ENCODE data around the gene TPRX2. TPM values are rescaled to one million over a fixed set of nuclear protein-coding genes. Genes with fewer than 3 reads are reported as not detected.

TPRX2 gene
- polyA plus RNA-seq, 1 donor from 2014 or later: not detected

DNA sequence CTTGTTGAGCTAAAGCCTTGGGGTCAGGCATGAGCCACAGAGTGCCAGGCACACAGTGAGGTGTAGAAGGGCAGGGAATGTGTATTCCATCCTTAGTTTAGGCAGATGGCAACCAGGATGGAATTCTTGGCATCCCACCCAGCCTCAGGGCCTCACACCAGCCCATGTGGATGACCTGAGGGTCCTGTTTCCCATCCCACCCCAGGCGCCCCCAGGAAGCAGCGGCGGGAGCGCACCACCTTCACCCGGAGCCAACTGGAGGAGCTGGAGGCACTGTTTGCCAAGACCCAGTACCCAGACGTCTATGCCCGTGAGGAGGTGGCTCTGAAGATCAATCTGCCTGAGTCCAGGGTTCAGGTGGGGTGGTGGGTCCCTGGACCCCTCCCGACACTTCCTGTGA, 23.0 kb upstream of the TPRX2 start:
- Histone ChIP-seq H3K4me3 (ENCODE audit: low read length) (no peak overlapping the region), H2AFZ (ENCODE audit: low read depth, low read length) (no peak overlapping the region), H4K20me1 (ENCODE audit: insufficient read depth) (no peaks in the 10 kb centered on the region), H3K36me3 (ENCODE audit: insufficient read depth, low read length) (no peaks in the 10 kb centered on the region), H3K9ac (ENCODE audit: low read length) (no peak overlapping the region), H3K27ac (ENCODE audit: low read length) (no peak overlapping the region), H3K9me3 (ENCODE audit: low read length) (no peaks in the 10 kb centered on the region), H3K4me2 (ENCODE audit: low read length) (no peak overlapping the region), H3F3A (ENCODE audit: insufficient read depth, low read length, poor library complexity, severe bottlenecking) (no peaks in the 10 kb centered on the region), H3K79me2 (replicated peaks; ENCODE audit: insufficient read depth, low read length) (no peaks in the 10 kb centered on the region), H3K9me2 (ENCODE audit: insufficient read depth, low read length) (no peaks in the 10 kb centered on the region), H3K27me3 (ENCODE audit: insufficient read depth, low read depth, low read length) (no peaks in the 10 kb centered on the region)
- TF ChIP-seq MXI1 (conservative IDR thresholded peaks at IDR 0.05; ENCODE audit: poor library complexity, severe bottlenecking) (no peak), POLR2AphosphoS5 (IDR thresholded peaks at IDR 0.05) (no peak), RAD21 (conservative IDR thresholded peaks at IDR 0.05) (no peak), EZH2 (IDR thresholded peaks at IDR 0.05; ENCODE audit: borderline replicate concordance, insufficient read depth, low read length, poor library complexity, severe bottlenecking) (no peak), SMC3 (conservative IDR thresholded peaks at IDR 0.05; ENCODE audit: poor library complexity) (no peak)
- TF ChIP-seq, protein P1, sequence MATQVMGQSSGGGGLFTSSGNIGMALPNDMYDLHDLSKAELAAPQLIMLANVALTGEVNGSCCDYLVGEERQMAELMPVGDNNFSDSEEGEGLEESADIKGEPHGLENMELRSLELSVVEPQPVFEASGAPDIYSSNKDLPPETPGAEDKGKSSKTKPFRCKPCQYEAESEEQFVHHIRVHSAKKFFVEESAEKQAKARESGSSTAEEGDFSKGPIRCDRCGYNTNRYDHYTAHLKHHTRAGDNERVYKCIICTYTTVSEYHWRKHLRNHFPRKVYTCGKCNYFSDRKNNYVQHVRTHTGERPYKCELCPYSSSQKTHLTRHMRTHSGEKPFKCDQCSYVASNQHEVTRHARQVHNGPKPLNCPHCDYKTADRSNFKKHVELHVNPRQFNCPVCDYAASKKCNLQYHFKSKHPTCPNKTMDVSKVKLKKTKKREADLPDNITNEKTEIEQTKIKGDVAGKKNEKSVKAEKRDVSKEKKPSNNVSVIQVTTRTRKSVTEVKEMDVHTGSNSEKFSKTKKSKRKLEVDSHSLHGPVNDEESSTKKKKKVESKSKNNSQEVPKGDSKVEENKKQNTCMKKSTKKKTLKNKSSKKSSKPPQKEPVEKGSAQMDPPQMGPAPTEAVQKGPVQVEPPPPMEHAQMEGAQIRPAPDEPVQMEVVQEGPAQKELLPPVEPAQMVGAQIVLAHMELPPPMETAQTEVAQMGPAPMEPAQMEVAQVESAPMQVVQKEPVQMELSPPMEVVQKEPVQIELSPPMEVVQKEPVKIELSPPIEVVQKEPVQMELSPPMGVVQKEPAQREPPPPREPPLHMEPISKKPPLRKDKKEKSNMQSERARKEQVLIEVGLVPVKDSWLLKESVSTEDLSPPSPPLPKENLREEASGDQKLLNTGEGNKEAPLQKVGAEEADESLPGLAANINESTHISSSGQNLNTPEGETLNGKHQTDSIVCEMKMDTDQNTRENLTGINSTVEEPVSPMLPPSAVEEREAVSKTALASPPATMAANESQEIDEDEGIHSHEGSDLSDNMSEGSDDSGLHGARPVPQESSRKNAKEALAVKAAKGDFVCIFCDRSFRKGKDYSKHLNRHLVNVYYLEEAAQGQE (IDR thresholded peaks at IDR 0.05; ENCODE audit: borderline replicate concordance): no peak

DNA sequence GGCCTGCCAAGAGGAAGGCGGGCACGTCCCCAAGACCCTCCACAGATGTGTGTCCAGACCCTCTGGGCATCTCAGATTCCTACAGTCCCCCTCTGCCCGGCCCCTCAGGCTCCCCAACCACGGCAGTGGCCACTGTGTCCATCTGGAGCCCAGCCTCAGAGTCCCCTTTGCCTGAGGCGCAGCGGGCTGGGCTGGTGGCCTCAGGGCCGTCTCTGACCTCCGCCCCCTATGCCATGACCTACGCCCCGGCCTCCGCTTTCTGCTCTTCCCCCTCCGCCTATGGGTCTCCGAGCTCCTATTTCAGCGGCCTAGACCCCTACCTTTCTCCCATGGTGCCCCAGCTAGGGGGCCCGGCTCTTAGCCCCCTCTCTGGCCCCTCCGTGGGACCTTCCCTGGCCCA, 19.6 kb upstream of the TPRX2 start:
- no peak overlapping the region for H3K4me2 ChIP-seq (ENCODE audit: low read length)

More for the DNA sequence above, 19.6 kb upstream of the TPRX2 start:
- H3K36me3 ChIP-seq (ENCODE audit: insufficient read depth, low read length): no peaks in the 10 kb centered on the region
- H2AFZ ChIP-seq (ENCODE audit: low read depth, low read length): no peak overlapping the region
- H3K27me3 ChIP-seq (ENCODE audit: insufficient read depth, low read depth, low read length): no peaks in the 10 kb centered on the region
- no peaks in the 10 kb centered on the region for H3K9me3 ChIP-seq (ENCODE audit: low read length)
- H3K9ac ChIP-seq (ENCODE audit: low read length): no peak overlapping the region
- H3K27ac ChIP-seq (ENCODE audit: low read length): no peak overlapping the region
- no peaks in the 10 kb centered on the region for H3K9me2 ChIP-seq (ENCODE audit: insufficient read depth, low read length)
- H4K20me1 ChIP-seq (ENCODE audit: insufficient read depth): no peaks in the 10 kb centered on the region
- TF ChIP-seq EP300 (conservative IDR thresholded peaks at IDR 0.05; ENCODE audit: poor library complexity, severe bottlenecking) (no peak), TAF1 (IDR thresholded peaks at IDR 0.05; ENCODE audit: low read depth) (no peak), EZH2 (IDR thresholded peaks at IDR 0.05; ENCODE audit: borderline replicate concordance, insufficient read depth, low read length, poor library complexity, severe bottlenecking) (no peak), POLR2AphosphoS5 (IDR thresholded peaks at IDR 0.05) (no peak), MXI1 (conservative IDR thresholded peaks at IDR 0.05; ENCODE audit: poor library complexity, severe bottlenecking) (no peak), SMC3 (conservative IDR thresholded peaks at IDR 0.05; ENCODE audit: poor library complexity) (no peak)
- TF ChIP-seq, protein P2, sequence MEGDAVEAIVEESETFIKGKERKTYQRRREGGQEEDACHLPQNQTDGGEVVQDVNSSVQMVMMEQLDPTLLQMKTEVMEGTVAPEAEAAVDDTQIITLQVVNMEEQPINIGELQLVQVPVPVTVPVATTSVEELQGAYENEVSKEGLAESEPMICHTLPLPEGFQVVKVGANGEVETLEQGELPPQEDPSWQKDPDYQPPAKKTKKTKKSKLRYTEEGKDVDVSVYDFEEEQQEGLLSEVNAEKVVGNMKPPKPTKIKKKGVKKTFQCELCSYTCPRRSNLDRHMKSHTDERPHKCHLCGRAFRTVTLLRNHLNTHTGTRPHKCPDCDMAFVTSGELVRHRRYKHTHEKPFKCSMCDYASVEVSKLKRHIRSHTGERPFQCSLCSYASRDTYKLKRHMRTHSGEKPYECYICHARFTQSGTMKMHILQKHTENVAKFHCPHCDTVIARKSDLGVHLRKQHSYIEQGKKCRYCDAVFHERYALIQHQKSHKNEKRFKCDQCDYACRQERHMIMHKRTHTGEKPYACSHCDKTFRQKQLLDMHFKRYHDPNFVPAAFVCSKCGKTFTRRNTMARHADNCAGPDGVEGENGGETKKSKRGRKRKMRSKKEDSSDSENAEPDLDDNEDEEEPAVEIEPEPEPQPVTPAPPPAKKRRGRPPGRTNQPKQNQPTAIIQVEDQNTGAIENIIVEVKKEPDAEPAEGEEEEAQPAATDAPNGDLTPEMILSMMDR (IDR thresholded peaks at IDR 0.05; ENCODE audit: poor library complexity, severe bottlenecking): no peak
- H3K4me3 ChIP-seq (ENCODE audit: low read length): no peak overlapping the region
- H3K79me2 ChIP-seq (replicated peaks; ENCODE audit: insufficient read depth, low read length): no peaks in the 10 kb centered on the region
- no peaks in the 10 kb centered on the region for H3F3A ChIP-seq (ENCODE audit: insufficient read depth, low read length, poor library complexity, severe bottlenecking)
